Neural progenitor cell (in vitro differentiated cells): ENCODE measurements around the gene USP32.

Experiments used
- CTCF ChIP-seq: fragments of 200-600 bp; sonication (generic); IDR thresholded peaks from 2 replicates; pipeline ENCODE4 v1.5.1; 2017; ENCODE audit warnings: antibody characterized with exemption, mild to moderate bottlenecking
- EZH2phosphoT487 ChIP-seq: fragments of 200-600 bp; sonication (generic); IDR thresholded peaks from 2 replicates; pipeline ENCODE4 v1.6.1; 2017; ENCODE audit warnings: antibody characterized with exemption

GRCh38 chr17:60332574-60332973, 59.4 kb downstream of the USP32 start:
- TF ChIP-seq CTCF (no peak), EZH2phosphoT487 (no peak)
